GM23338 (cell line): ENCODE results near the gene ASB15. TPM values are rescaled to one million over a fixed set of nuclear protein-coding genes. Genes with fewer than 3 reads are reported as not detected.

ENCODE experiments used
- ATAC-seq: fragments of 200-7000 bp; cut with Tn5 transposase; 3 replicates; pipeline ENCODE4 v1.9.1; 2020
- DNase-seq: peaks from one replicate; pipeline ENCODE4 v3.0.0-alpha.2; 2015; ENCODE audit warnings: low spot score
- H2AFZ ChIP-seq: fragments of 200-600 bp; sonication (generic); 2 replicates; pipeline ENCODE4 v1.8.0; 2016; ENCODE audit warnings: antibody characterized with exemption, mild to moderate bottlenecking, moderate library complexity
- H3F3A ChIP-seq: fragments of 200-600 bp; sonication (generic); replicated peaks from 2 replicates; pipeline ENCODE4 v1.8.0; 2017; ENCODE audit warnings: antibody characterized with exemption, mixed run types, low read depth
- H3K27ac ChIP-seq: fragments of 200-600 bp; sonication (generic); 2 replicates; pipeline ENCODE4 v1.6.1; 2016; ENCODE audit warnings: low read depth
- H3K27me3 ChIP-seq: fragments of 200-600 bp; sonication (generic); 2 replicates; pipeline ENCODE4 v1.8.0; 2016; ENCODE audit warnings: mild to moderate bottlenecking, mixed run types, moderate library complexity; ENCODE audit not compliant: insufficient read depth
- H3K36me3 ChIP-seq: fragments of 200-600 bp; sonication (generic); 2 replicates; pipeline ENCODE4 v1.8.0; 2016; ENCODE audit warnings: mild to moderate bottlenecking; ENCODE audit not compliant: insufficient read depth
- H3K4me1 ChIP-seq: fragments of 200-600 bp; sonication (generic); 2 replicates; pipeline ENCODE4 v1.8.0; 2016; ENCODE audit warnings: mild to moderate bottlenecking, moderate library complexity; ENCODE audit not compliant: insufficient read depth
- H3K4me2 ChIP-seq: fragments of 200-600 bp; sonication (generic); 2 replicates; pipeline ENCODE4 v1.7.1; 2017; ENCODE audit warnings: mixed run types
- H3K4me3 ChIP-seq: fragments of 200-600 bp; sonication (generic); 2 replicates; pipeline ENCODE4 v1.6.1; 2016; ENCODE audit warnings: mixed run types
- H3K79me2 ChIP-seq: fragments of 200-600 bp; sonication (generic); replicated peaks from 2 replicates; pipeline ENCODE4 v1.8.0; 2017; ENCODE audit warnings: mild to moderate bottlenecking; ENCODE audit not compliant: insufficient read depth
- H3K9me2 ChIP-seq: fragments of 200-600 bp; sonication (generic); 2 replicates; pipeline ENCODE4 v1.8.0; 2017; ENCODE audit not compliant: insufficient read depth
- H4K20me1 ChIP-seq: fragments of 200-600 bp; sonication (generic); replicated peaks from 2 replicates; pipeline ENCODE4 v1.8.0; 2017; ENCODE audit warnings: mild to moderate bottlenecking; ENCODE audit not compliant: insufficient read depth
- H3K27ac Mint-ChIP-seq: 2 replicates; pipeline ENCODE4 v1.8.0; 2020; ENCODE audit warnings: inconsistent platforms, mild to moderate bottlenecking, moderate library complexity, mixed read lengths
- H3K27me3 Mint-ChIP-seq: 3 replicates; pipeline ENCODE4 v1.8.0; 2022; ENCODE audit warnings: low read depth, mild to moderate bottlenecking, moderate library complexity, mixed read lengths, inconsistent platforms; ENCODE audit not compliant: insufficient read depth, poor library complexity
- H3K36me3 Mint-ChIP-seq: 3 replicates; pipeline ENCODE4 v1.8.0; 2021; ENCODE audit warnings: low read depth, mild to moderate bottlenecking, inconsistent platforms, moderate library complexity, mixed read lengths
- H3K4me1 Mint-ChIP-seq: 3 replicates; pipeline ENCODE4 v1.8.0; 2020; ENCODE audit warnings: mild to moderate bottlenecking, inconsistent platforms, mixed read lengths
- H3K4me3 Mint-ChIP-seq: 3 replicates; pipeline ENCODE4 v1.8.0; 2021; ENCODE audit warnings: moderate library complexity, mild to moderate bottlenecking, inconsistent platforms, mixed read lengths
- H3K9me3 Mint-ChIP-seq: 3 replicates; pipeline ENCODE4 v1.8.0; 2020; ENCODE audit warnings: moderate library complexity, mild to moderate bottlenecking, inconsistent platforms, mixed read lengths
- CREB1 ChIP-seq: fragments of 250-450 bp; sonication (Bioruptor Pico); IDR thresholded peaks from 2 replicates; pipeline ENCODE4 v1.5.0; 2020; ENCODE audit warnings: low read depth, mild to moderate bottlenecking, moderate library complexity
- EZH2 ChIP-seq: fragments of 200-600 bp; sonication (generic); IDR thresholded peaks from one replicate; pipeline ENCODE4 v1.8.0; 2017; ENCODE audit warnings: antibody characterized with exemption, mild to moderate bottlenecking, low read depth; ENCODE audit not compliant: unreplicated experiment
- EZH2phosphoT487 ChIP-seq: fragments of 200-600 bp; sonication (generic); IDR thresholded peaks from one replicate; pipeline ENCODE4 v1.8.1; 2018; ENCODE audit warnings: antibody characterized with exemption; ENCODE audit not compliant: unreplicated experiment
- JUNB ChIP-seq: IDR thresholded peaks from one replicate; pipeline ENCODE4 v1.6.1; 2016; ENCODE audit warnings: antibody characterized with exemption; ENCODE audit not compliant: unreplicated experiment
- NANOG ChIP-seq: IDR thresholded peaks from 2 replicates; pipeline ENCODE4 v1.6.1; 2016; ENCODE audit warnings: antibody characterized with exemption, borderline replicate concordance
- POLR2AphosphoS5 ChIP-seq: IDR thresholded peaks from 2 replicates; pipeline ENCODE4 v1.6.1; 2016; ENCODE audit warnings: antibody characterized with exemption, low read depth
- STAT1 ChIP-seq: IDR thresholded peaks from one replicate; pipeline ENCODE4 v1.6.1; 2016; ENCODE audit warnings: antibody characterized with exemption; ENCODE audit not compliant: unreplicated experiment
- ZNF114 ChIP-seq: fragments of 250-450 bp; sonication (Bioruptor Pico); IDR thresholded peaks from 2 replicates; pipeline ENCODE4 v1.5.0; 2020; ENCODE audit warnings: mild to moderate bottlenecking, moderate library complexity
- ZNF331 ChIP-seq: fragments of 250-450 bp; sonication (Bioruptor Pico); IDR thresholded peaks from 2 replicates; pipeline ENCODE4 v1.5.0; 2020; ENCODE audit warnings: low read depth, mild to moderate bottlenecking, moderate library complexity
- polyA plus RNA-seq: library from polyadenylated mRNA; unstranded; fragments of >200 nt; fragmentation: Nextera tagmentation; extraction: Ambion mirVana; gene quantifications from 2 replicates; pipeline ENCODE4 v1.2.1, GENCODE V29; 2016
- total RNA-seq: library from RNA; depleted of rRNA; stranded (reverse); fragments of >200 nt; shearing (Covaris generic); gene quantifications from 2 replicates; pipeline ENCODE4 v1.2.3, GENCODE V29; 2014
- TF ChIP-seq, protein P1 (sequence below): IDR thresholded peaks from 2 replicates; pipeline ENCODE4 v1.6.1; 2016; ENCODE audit warnings: antibody characterized with exemption
- TF ChIP-seq, protein P2 (sequence below): fragments of 250-450 bp; sonication (Bioruptor Pico); IDR thresholded peaks from 2 replicates; pipeline ENCODE4 v1.5.0; 2020; ENCODE audit warnings: mild to moderate bottlenecking, moderate library complexity
- TF ChIP-seq, protein P3 (sequence below), 2 experiments: fragments of 200-600 bp in 1 of 2; sonication (generic) in 1 of 2; conservative IDR thresholded peaks; 2 replicates each; pipeline versions ENCODE4 v1.5.1 to v1.6.1; 2016 to 2017; ENCODE audit warnings: antibody characterized with exemption in 2 of 2, low read depth in 2 of 2, mild to moderate bottlenecking in 2 of 2, moderate library complexity in 1 of 2
- TF ChIP-seq, protein P4 (sequence below): IDR thresholded peaks from one replicate; pipeline ENCODE4 v1.6.1; 2018; ENCODE audit warnings: antibody characterized with exemption; ENCODE audit not compliant: unreplicated experiment

ASB15 gene
- total and polyA plus RNA-seq, 2 experiments from 2014 or later: not detected

DNA sequence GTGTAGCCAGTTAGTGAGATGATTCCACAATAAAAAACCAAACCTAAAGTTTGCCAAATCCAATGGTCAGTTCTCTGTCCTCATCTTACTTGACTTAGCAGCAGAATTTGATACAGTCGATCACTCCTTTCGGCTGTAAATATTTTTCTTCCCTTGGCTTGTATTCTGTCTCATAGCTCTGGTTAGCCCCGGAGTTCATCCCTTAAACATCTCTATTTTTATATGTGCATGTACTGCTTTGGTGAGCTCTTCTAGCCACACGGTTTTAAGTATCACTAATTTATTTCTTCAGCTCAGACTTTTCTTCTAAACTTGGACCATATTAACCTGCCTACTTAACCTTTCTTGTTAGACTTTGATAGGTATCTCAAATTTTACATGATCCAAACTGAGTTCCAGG is 17.8 kb upstream of the ASB15 start:
- Histone ChIP-seq H3K4me1 (peaks cover 15% of the 10 kb centered on the region), H3K9me2 (no peaks in the 10 kb centered on the region), H3K79me2 (no peaks in the 10 kb centered on the region), H3K27me3 (no peaks in the 10 kb centered on the region), H3K36me3 (no peaks in the 10 kb centered on the region), H3K27ac (no peak overlapping the region), H3F3A (no peaks in the 10 kb centered on the region), H3K4me2 (no peak overlapping the region), H4K20me1 (no peaks in the 10 kb centered on the region), H2AFZ (peak overlapping the region; percentile 19; the same call in 1 of the 2 replicates), H3K4me3 (no peak overlapping the region)
- H3K27me3 Mint-ChIP-seq: no peaks in the 10 kb centered on the region
- no peak for DNase-seq
- H3K4me3 Mint-ChIP-seq: no peak overlapping the region
- no peaks in the 10 kb centered on the region for H3K9me3 Mint-ChIP-seq
- TF ChIP-seq, protein P1, sequence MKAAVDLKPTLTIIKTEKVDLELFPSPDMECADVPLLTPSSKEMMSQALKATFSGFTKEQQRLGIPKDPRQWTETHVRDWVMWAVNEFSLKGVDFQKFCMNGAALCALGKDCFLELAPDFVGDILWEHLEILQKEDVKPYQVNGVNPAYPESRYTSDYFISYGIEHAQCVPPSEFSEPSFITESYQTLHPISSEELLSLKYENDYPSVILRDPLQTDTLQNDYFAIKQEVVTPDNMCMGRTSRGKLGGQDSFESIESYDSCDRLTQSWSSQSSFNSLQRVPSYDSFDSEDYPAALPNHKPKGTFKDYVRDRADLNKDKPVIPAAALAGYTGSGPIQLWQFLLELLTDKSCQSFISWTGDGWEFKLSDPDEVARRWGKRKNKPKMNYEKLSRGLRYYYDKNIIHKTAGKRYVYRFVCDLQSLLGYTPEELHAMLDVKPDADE: no peak
- TF ChIP-seq, protein P2, sequence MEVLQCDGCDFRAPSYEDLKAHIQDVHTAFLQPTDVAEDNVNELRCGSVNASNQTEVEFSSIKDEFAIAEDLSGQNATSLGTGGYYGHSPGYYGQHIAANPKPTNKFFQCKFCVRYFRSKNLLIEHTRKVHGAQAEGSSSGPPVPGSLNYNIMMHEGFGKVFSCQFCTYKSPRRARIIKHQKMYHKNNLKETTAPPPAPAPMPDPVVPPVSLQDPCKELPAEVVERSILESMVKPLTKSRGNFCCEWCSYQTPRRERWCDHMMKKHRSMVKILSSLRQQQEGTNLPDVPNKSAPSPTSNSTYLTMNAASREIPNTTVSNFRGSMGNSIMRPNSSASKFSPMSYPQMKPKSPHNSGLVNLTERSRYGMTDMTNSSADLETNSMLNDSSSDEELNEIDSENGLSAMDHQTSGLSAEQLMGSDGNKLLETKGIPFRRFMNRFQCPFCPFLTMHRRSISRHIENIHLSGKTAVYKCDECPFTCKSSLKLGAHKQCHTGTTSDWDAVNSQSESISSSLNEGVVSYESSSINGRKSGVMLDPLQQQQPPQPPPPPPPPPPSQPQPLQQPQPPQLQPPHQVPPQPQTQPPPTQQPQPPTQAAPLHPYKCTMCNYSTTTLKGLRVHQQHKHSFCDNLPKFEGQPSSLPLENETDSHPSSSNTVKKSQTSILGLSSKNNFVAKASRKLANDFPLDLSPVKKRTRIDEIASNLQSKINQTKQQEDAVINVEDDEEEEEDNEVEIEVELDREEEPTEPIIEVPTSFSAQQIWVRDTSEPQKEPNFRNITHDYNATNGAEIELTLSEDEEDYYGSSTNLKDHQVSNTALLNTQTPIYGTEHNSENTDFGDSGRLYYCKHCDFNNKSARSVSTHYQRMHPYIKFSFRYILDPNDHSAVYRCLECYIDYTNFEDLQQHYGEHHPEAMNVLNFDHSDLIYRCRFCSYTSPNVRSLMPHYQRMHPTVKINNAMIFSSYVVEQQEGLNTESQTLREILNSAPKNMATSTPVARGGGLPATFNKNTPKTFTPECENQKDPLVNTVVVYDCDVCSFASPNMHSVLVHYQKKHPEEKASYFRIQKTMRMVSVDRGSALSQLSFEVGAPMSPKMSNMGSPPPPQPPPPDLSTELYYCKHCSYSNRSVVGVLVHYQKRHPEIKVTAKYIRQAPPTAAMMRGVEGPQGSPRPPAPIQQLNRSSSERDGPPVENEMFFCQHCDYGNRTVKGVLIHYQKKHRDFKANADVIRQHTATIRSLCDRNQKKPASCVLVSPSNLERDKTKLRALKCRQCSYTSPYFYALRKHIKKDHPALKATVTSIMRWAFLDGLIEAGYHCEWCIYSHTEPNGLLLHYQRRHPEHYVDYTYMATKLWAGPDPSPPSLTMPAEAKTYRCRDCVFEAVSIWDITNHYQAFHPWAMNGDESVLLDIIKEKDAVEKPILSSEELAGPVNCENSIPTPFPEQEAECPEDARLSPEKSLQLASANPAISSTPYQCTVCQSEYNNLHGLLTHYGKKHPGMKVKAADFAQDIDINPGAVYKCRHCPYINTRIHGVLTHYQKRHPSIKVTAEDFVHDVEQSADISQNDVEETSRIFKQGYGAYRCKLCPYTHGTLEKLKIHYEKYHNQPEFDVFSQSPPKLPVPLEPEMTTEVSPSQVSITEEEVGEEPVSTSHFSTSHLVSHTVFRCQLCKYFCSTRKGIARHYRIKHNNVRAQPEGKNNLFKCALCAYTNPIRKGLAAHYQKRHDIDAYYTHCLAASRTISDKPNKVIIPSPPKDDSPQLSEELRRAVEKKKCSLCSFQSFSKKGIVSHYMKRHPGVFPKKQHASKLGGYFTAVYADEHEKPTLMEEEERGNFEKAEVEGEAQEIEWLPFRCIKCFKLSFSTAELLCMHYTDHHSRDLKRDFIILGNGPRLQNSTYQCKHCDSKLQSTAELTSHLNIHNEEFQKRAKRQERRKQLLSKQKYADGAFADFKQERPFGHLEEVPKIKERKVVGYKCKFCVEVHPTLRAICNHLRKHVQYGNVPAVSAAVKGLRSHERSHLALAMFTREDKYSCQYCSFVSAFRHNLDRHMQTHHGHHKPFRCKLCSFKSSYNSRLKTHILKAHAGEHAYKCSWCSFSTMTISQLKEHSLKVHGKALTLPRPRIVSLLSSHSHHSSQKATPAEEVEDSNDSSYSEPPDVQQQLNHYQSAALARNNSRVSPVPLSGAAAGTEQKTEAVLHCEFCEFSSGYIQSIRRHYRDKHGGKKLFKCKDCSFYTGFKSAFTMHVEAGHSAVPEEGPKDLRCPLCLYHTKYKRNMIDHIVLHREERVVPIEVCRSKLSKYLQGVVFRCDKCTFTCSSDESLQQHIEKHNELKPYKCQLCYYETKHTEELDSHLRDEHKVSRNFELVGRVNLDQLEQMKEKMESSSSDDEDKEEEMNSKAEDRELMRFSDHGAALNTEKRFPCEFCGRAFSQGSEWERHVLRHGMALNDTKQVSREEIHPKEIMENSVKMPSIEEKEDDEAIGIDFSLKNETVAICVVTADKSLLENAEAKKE: no peak
- TF ChIP-seq, protein P3, sequence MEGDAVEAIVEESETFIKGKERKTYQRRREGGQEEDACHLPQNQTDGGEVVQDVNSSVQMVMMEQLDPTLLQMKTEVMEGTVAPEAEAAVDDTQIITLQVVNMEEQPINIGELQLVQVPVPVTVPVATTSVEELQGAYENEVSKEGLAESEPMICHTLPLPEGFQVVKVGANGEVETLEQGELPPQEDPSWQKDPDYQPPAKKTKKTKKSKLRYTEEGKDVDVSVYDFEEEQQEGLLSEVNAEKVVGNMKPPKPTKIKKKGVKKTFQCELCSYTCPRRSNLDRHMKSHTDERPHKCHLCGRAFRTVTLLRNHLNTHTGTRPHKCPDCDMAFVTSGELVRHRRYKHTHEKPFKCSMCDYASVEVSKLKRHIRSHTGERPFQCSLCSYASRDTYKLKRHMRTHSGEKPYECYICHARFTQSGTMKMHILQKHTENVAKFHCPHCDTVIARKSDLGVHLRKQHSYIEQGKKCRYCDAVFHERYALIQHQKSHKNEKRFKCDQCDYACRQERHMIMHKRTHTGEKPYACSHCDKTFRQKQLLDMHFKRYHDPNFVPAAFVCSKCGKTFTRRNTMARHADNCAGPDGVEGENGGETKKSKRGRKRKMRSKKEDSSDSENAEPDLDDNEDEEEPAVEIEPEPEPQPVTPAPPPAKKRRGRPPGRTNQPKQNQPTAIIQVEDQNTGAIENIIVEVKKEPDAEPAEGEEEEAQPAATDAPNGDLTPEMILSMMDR (conservative IDR thresholded peaks at IDR 0.05; ENCODE audit: low read depth in 2 of 2): no peak
- TF ChIP-seq CREB1 (CRISPR knock-in tag) (no peak), EZH2phosphoT487 (no peak), JUNB (no peak), STAT1 (no peak), ZNF331 (no peak), POLR2AphosphoS5 (no peak), EZH2 (no peak), NANOG (no peak), ZNF114 (CRISPR knock-in tag) (no peak)
- TF ChIP-seq, protein P4, sequence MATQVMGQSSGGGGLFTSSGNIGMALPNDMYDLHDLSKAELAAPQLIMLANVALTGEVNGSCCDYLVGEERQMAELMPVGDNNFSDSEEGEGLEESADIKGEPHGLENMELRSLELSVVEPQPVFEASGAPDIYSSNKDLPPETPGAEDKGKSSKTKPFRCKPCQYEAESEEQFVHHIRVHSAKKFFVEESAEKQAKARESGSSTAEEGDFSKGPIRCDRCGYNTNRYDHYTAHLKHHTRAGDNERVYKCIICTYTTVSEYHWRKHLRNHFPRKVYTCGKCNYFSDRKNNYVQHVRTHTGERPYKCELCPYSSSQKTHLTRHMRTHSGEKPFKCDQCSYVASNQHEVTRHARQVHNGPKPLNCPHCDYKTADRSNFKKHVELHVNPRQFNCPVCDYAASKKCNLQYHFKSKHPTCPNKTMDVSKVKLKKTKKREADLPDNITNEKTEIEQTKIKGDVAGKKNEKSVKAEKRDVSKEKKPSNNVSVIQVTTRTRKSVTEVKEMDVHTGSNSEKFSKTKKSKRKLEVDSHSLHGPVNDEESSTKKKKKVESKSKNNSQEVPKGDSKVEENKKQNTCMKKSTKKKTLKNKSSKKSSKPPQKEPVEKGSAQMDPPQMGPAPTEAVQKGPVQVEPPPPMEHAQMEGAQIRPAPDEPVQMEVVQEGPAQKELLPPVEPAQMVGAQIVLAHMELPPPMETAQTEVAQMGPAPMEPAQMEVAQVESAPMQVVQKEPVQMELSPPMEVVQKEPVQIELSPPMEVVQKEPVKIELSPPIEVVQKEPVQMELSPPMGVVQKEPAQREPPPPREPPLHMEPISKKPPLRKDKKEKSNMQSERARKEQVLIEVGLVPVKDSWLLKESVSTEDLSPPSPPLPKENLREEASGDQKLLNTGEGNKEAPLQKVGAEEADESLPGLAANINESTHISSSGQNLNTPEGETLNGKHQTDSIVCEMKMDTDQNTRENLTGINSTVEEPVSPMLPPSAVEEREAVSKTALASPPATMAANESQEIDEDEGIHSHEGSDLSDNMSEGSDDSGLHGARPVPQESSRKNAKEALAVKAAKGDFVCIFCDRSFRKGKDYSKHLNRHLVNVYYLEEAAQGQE: no peak
- ATAC-seq: no peak
- peaks cover 29% of the 10 kb centered on the region for H3K4me1 Mint-ChIP-seq
- H3K27ac Mint-ChIP-seq: no peak overlapping the region; the same call in 1 of the 2 replicates
- no peaks in the 10 kb centered on the region for H3K36me3 Mint-ChIP-seq
